ENCODE data around the gene SLC35A5.

SLC35A5 gene

GRCh38 chr3:112560721-112561483 is 943 bp upstream of the SLC35A5 start:
- TF ChIP-seq GATA2 (IDR thresholded peaks at IDR 0.05; ENCODE audit: low read depth, low read length) (no peak), GATA3 (IDR thresholded peaks at IDR 0.05; ENCODE audit: low read depth, low read length) (no peak)

DNA sequence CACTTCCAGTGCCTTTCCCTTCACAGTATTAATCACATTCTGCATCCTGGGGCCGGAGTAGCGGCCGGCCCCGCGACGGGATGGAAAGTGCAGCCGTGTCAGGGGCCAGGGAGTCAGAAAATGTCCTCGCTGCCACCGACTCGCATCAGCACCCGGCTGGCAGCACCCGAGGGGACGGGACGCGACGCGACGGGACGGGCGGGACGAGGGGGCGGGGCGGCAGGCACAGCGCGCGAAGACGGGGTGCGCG is 436 bp upstream of the SLC35A5 start:
- TF ChIP-seq GATA2 (IDR thresholded peaks at IDR 0.05; ENCODE audit: low read depth, low read length): no peak
- TF ChIP-seq GATA3 (IDR thresholded peaks at IDR 0.05; ENCODE audit: low read depth, low read length): no peak

GRCh38 chr3:112564940-112565305 is 3.1 kb downstream of the SLC35A5 start:
- no peak for TF ChIP-seq GATA3 (IDR thresholded peaks at IDR 0.05; ENCODE audit: low read depth, low read length)
- TF ChIP-seq GATA2 (IDR thresholded peaks at IDR 0.05; ENCODE audit: low read depth, low read length): no peak

DNA sequence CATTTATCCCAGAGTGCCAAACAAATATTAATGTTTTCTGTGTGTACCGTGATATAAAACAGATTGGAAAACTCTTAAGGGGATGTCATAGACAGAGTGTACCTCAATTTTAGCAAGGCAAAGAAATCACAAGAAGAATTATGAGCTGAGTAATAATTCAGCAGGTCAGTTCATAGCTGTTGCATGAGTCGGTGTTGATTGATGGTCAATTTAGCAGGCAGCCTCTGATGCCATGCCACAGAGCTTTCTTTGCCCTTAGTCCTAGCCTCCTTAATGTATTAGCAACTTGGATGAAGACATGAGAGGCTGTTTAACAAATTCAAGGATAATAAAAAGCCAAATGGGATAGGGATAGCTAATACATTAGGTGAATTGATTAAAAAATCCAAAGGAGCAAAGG is 6.8 kb downstream of the SLC35A5 start:
- TF ChIP-seq GATA3 (IDR thresholded peaks at IDR 0.05; ENCODE audit: low read depth, low read length) (no peak), GATA2 (IDR thresholded peaks at IDR 0.05; ENCODE audit: low read depth, low read length) (no peak)

GRCh38 chr3:112569265-112569664 is 7.4 kb downstream of the SLC35A5 start:
- TF ChIP-seq GATA2 (IDR thresholded peaks at IDR 0.05; ENCODE audit: low read depth, low read length): no peak
- TF ChIP-seq GATA3 (IDR thresholded peaks at IDR 0.05; ENCODE audit: low read depth, low read length): no peak

DNA sequence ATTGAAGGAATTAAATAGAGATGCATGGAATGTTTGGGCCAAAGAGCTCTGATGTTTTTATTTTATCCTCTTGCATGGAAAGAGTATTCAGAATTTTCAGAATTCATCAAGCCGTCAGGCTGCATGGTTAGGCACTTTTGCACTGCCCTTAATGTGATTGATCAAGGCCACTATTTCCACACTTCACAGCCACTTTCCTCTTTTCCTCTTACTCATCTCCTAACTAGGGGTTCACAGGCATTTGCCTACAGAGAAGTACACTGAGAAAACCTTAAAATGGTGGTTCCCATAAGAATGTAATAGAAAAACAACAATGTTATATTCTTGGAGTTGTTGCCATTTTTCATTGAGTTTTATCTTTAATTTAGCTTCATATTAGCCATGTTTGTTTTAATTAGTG is 10.9 kb downstream of the SLC35A5 start:
- TF ChIP-seq GATA2 (IDR thresholded peaks at IDR 0.05; ENCODE audit: low read depth, low read length): no peak
- no peak for TF ChIP-seq GATA3 (IDR thresholded peaks at IDR 0.05; ENCODE audit: low read depth, low read length)

- TF ChIP-seq GATA3 (IDR thresholded peaks at IDR 0.05; ENCODE audit: low read depth, low read length) (no peak), GATA2 (IDR thresholded peaks at IDR 0.05; ENCODE audit: low read depth, low read length) (no peak)
Measured at GRCh38 chr3:112579232-112579631, 17.4 kb downstream of the SLC35A5 start.

DNA sequence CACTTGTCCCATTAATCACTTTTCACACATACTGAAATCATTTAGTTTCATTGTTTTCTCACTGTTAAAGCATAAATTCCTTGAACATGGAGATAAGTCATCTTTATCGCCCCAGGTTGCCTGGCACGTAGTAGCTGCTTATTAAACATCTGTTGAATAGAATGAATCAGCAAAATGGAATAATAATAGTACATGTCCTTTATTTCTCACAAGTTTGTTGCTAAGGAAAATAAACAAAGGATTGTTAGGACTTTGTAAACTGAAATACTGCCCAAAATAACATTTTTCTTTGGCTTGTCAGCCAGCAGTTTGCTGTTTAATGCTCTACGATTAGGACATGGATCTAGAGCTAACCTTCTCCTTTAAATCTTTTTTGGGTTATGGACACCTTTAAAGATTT is 17.9 kb downstream of the SLC35A5 start:
- no peak for TF ChIP-seq GATA2 (IDR thresholded peaks at IDR 0.05; ENCODE audit: low read depth, low read length)
- no peak for TF ChIP-seq GATA3 (IDR thresholded peaks at IDR 0.05; ENCODE audit: low read depth, low read length)

- no peak for TF ChIP-seq GATA2 (IDR thresholded peaks at IDR 0.05; ENCODE audit: low read depth, low read length)
- TF ChIP-seq GATA3 (IDR thresholded peaks at IDR 0.05; ENCODE audit: low read depth, low read length): no peak
Measured at GRCh38 chr3:112582244-112582874, 20.5 kb downstream of the SLC35A5 start.

DNA sequence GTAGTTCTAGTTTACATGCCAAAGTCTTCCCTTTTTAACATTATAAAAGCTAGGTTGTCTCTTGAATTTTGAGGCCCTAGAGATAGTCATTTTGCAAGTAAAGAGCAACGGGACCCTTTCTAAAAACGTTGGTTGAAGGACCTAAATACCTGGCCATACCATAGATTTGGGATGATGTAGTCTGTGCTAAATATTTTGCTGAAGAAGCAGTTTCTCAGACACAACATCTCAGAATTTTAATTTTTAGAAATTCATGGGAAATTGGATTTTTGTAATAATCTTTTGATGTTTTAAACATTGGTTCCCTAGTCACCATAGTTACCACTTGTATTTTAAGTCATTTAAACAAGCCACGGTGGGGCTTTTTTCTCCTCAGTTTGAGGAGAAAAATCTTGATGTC is 21.3 kb downstream of the SLC35A5 start:
- no peak for TF ChIP-seq GATA2 (IDR thresholded peaks at IDR 0.05; ENCODE audit: low read depth, low read length)
- TF ChIP-seq GATA3 (IDR thresholded peaks at IDR 0.05; ENCODE audit: low read depth, low read length): no peak

- no peak for TF ChIP-seq GATA3 (IDR thresholded peaks at IDR 0.05; ENCODE audit: low read depth, low read length)
- no peak for TF ChIP-seq GATA2 (IDR thresholded peaks at IDR 0.05; ENCODE audit: low read depth, low read length)
Measured at GRCh38 chr3:112585782-112586181, 23.9 kb downstream of the SLC35A5 start.

DNA sequence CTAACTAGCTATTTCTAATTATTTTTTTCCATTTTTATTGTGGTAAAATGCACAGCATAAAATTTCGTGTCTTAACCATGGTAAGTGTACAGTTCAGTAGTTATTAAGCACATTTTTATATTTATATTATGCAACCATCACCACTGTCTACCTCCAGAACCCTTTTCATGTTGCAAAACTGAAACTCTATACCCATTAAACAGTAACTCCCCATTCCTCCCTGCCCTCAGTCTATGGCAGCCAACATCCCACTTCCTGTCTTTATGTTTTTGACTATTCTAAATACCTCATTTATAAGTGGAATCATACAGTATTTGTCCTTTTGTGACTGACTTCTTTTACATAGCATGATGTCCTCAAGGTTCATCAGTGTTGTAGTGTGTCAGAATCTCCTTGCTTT is 25.5 kb downstream of the SLC35A5 start:
- no peak for TF ChIP-seq GATA2 (IDR thresholded peaks at IDR 0.05; ENCODE audit: low read depth, low read length)
- no peak for TF ChIP-seq GATA3 (IDR thresholded peaks at IDR 0.05; ENCODE audit: low read depth, low read length)

DNA sequence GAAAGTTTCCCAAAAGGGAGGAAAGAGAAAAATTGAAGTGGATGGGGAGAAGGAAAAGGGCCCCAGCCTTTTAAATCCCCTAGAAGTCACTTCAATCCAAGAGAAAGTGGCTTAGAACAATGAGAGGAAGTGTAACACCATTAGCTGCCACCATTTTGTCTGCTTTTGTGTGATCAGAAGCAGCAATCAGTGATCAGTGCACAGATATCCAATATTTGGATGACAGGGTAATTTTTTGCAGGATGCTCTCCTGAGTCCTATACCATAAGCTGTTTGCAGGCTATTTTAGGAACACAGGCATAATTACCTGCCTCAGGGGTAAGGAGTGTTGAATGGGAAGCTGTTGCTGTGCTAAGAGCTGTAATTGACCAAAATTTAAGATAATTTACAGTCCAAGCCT is 31.4 kb downstream of the SLC35A5 start:
- TF ChIP-seq GATA3 (IDR thresholded peaks at IDR 0.05; ENCODE audit: low read depth, low read length) (peak; percentile 83), GATA2 (IDR thresholded peaks at IDR 0.05; ENCODE audit: low read depth, low read length) (peak; percentile 92)

- TF ChIP-seq GATA3 (IDR thresholded peaks at IDR 0.05; ENCODE audit: low read depth, low read length): no peak
- TF ChIP-seq GATA2 (IDR thresholded peaks at IDR 0.05; ENCODE audit: low read depth, low read length): no peak
Measured at GRCh38 chr3:112594856-112595255, 33.0 kb downstream of the SLC35A5 start.

DNA sequence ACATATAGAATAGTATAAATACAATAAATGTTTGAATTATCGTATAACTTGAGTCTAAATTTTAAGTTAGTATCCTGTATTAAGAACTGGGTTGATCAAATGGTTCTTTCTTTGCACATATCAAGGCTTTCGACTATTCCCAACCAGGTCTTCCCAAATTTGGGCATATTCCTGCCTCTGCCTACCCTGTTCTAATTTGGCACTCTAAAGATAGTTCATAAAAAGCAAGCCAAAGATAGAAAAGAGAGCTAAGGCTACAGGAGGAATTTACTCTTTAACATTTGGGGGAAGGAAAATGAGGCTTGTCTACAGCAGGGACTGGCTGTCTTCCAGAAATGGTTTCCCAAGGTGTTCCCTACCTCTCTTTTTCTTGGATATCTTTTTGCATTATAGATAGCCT is 36.1 kb downstream of the SLC35A5 start:
- TF ChIP-seq GATA2 (IDR thresholded peaks at IDR 0.05; ENCODE audit: low read depth, low read length) (no peak), GATA3 (IDR thresholded peaks at IDR 0.05; ENCODE audit: low read depth, low read length) (no peak)

Measured in SH-SY5Y (cell line).